Endothelial cell of umbilical vein (primary cell): ENCODE measurements around the gene CNKSR3. TPM values are rescaled to one million over a fixed set of nuclear protein-coding genes. Genes with fewer than 3 reads are reported as not detected.

Experiments used
- BruUV-seq: library from RNA; stranded (reverse); fragments of 400-500 nt; replicated peaks from 2 replicates; lab custom pipeline; 2021; lab: Mats Ljungman, UMichigan
- CTCF ChIA-PET: fragments of 300-600, 350-600 bp; sonication (Branson Sonifier 250); formaldehyde crosslinking; loops from one replicate; lab custom pipeline; 2021; ENCODE audit warnings: antibody characterized with exemption, inconsistent platforms; lab: Charles Lee
- POLR2A ChIA-PET: fragments of 300-600, 350-600 bp; sonication (Branson Sonifier 250); formaldehyde crosslinking; loops from one replicate; lab custom pipeline; 2021; ENCODE audit warnings: antibody characterized with exemption, inconsistent platforms; lab: Charles Lee
- DNase-seq: peaks from one replicate; pipeline ENCODE4 v3.0.0-alpha.2; 2011; ENCODE audit warnings: low read depth, low spot score
- FAIRE-seq: peaks from 2 replicates; lab custom pipeline; 2011; peaks lifted over from hg19 to GRCh38; lab: Jason Lieb, UNC
- H2AFZ ChIP-seq: 2 replicates; pipeline ENCODE4 v1.6.0; 2012; ENCODE audit warnings: low read depth, low read length, control low read depth, inconsistent platforms
- H3K27ac ChIP-seq: 2 replicates; pipeline ENCODE4 v1.5.1; 2011; ENCODE audit warnings: low read depth, mild to moderate bottlenecking, control low read depth, low read length, moderate library complexity; ENCODE audit not compliant: insufficient read depth
- H3K27me3 ChIP-seq, 2 experiments: 2 replicates each; pipeline versions ENCODE4 v1.6.0 to v1.6.1; 2011; ENCODE audit warnings: low read length in 2 of 2, mixed read lengths in 1 of 2; ENCODE audit not compliant: control insufficient read depth in 2 of 2, insufficient read depth in 2 of 2
- H3K36me3 ChIP-seq, 2 experiments: 2 replicates in 1 of 2; 3 replicates in 1 of 2; pipeline ENCODE4 v1.5.1; 2011; ENCODE audit warnings: low read length in 2 of 2, mild to moderate bottlenecking in 1 of 2, moderate library complexity in 1 of 2; ENCODE audit not compliant: control insufficient read depth in 2 of 2, insufficient read depth in 2 of 2; ENCODE audit errors: extremely low read depth in 1 of 2
- H3K4me1 ChIP-seq: 3 replicates; pipeline ENCODE4 v1.5.1; 2011; ENCODE audit warnings: mild to moderate bottlenecking, low read length; ENCODE audit not compliant: control insufficient read depth, insufficient read depth; ENCODE audit errors: extremely low read depth
- H3K4me2 ChIP-seq: 2 replicates; pipeline ENCODE4 v1.6.1; 2011; ENCODE audit warnings: low read length, control low read depth, mixed read lengths; ENCODE audit not compliant: insufficient read depth
- H3K4me3 ChIP-seq, 3 experiments: fragments of 200-600 bp in 1 of 3; sonication (generic), shearing (Covaris generic) in 1 of 3; replicated peaks in 1 of 3; 2 replicates each; pipeline ENCODE4 v1.5.1; 2011 to 2016; ENCODE audit warnings: control low read depth in 3 of 3, low read length in 3 of 3, mild to moderate bottlenecking in 2 of 3, inconsistent platforms in 1 of 3, low read depth in 1 of 3, moderate library complexity in 1 of 3; ENCODE audit not compliant: insufficient read depth in 1 of 3
- H3K79me2 ChIP-seq: 2 replicates; pipeline ENCODE4 v1.6.0; 2012; ENCODE audit warnings: low read length, inconsistent platforms; ENCODE audit not compliant: control insufficient read depth, insufficient read depth
- H3K9ac ChIP-seq: replicated peaks from 2 replicates; pipeline ENCODE3; 2011; ENCODE audit warnings: low read length, control low read depth; ENCODE audit not compliant: insufficient read depth; ENCODE audit errors: extremely low read depth
- H3K9me1 ChIP-seq: replicated peaks from 3 replicates; pipeline ENCODE4 v1.6.0; 2011; ENCODE audit warnings: mild to moderate bottlenecking, low read length; ENCODE audit not compliant: control insufficient read depth, insufficient read depth; ENCODE audit errors: extremely low read depth
- H3K9me3 ChIP-seq: replicated peaks from 2 replicates; pipeline ENCODE4 v1.5.1; 2012; ENCODE audit warnings: low read length, inconsistent platforms; ENCODE audit not compliant: control insufficient read depth, insufficient read depth
- H4K20me1 ChIP-seq: replicated peaks from 2 replicates; pipeline ENCODE3; 2011; ENCODE audit warnings: mild to moderate bottlenecking, low read length; ENCODE audit not compliant: control insufficient read depth, insufficient read depth; ENCODE audit errors: extremely low read depth
- CTCF ChIP-seq, 2 donors: IDR thresholded peaks; 1 replicate in 1 of 2; 2 replicates in 1 of 2; pipeline ENCODE4 v1.5.1; 2011; ENCODE audit warnings: low read length in 2 of 2, mild to moderate bottlenecking in 2 of 2, moderate library complexity in 2 of 2, control low read depth in 1 of 2, inconsistent platforms in 1 of 2, low read depth in 1 of 2; ENCODE audit not compliant: insufficient read depth in 1 of 2; ENCODE audit errors: extremely low read depth in 1 of 2
- EZH2 ChIP-seq: IDR thresholded peaks from 2 replicates; pipeline ENCODE4 v1.6.1; 2012; ENCODE audit warnings: borderline replicate concordance, low read depth, mild to moderate bottlenecking, moderate library complexity, low read length, inconsistent platforms; ENCODE audit not compliant: severe bottlenecking
- FOS ChIP-seq: IDR thresholded peaks from 2 replicates; pipeline ENCODE4 v1.6.1; 2011; ENCODE audit warnings: mild to moderate bottlenecking, low read length, moderate library complexity, borderline replicate concordance; ENCODE audit not compliant: insufficient read depth
- GATA2 ChIP-seq: IDR thresholded peaks from 2 replicates; pipeline ENCODE4 v1.7.0; 2011; ENCODE audit warnings: low read depth, mild to moderate bottlenecking, moderate library complexity, mixed read lengths, low read length; ENCODE audit not compliant: insufficient read length, insufficient read depth
- JUN ChIP-seq: IDR thresholded peaks from 2 replicates; pipeline ENCODE4 v1.6.1; 2011; ENCODE audit warnings: borderline replicate concordance, low read depth; ENCODE audit not compliant: insufficient read length, insufficient read depth
- MYC ChIP-seq: IDR thresholded peaks from one replicate; pipeline ENCODE4 v1.6.1; 2011; ENCODE audit warnings: mild to moderate bottlenecking, low read depth, low read length
- POLR2A ChIP-seq: IDR thresholded peaks from 2 replicates; pipeline ENCODE4 v1.6.1; 2012; ENCODE audit warnings: low read depth, mild to moderate bottlenecking, control low read depth, low read length
- POLR2AphosphoS5 ChIP-seq: IDR thresholded peaks from 2 replicates; pipeline ENCODE4 v1.6.1; 2012; ENCODE audit warnings: low read depth, mild to moderate bottlenecking, control low read depth, low read length, moderate library complexity; ENCODE audit not compliant: insufficient read depth
- dilution Hi-C: fragments of 300-500 bp; cut with MboI; formaldehyde crosslinking; loops from one replicate; pipeline ENCODE4 v1.15.0; 2019; ENCODE audit warnings: low sequenced_read_pairs; ENCODE audit not compliant: extremely low pct_ligation_motif_present
- intact Hi-C: fragments of 100-400 bp; cut with micrococcal nuclease; formaldehyde crosslinking; loops from one replicate; pipeline ENCODE4 v1.10.0; 2022
- polyA plus RNA-seq, 4 experiments: library from polyadenylated mRNA; depleted of rRNA in 3 of 4; stranded (reverse) in 3 of 4; unstranded in 1 of 4; fragments of >200 nt; gene quantifications; 2 replicates each; pipeline versions ENCODE4 v1.2.1 to v1.2.3, GENCODE V29; 2011 to 2012; ENCODE audit warnings: missing spikeins in 1 of 4
- total RNA-seq: library from RNA; stranded (reverse); gene quantifications from 2 replicates; pipeline ENCODE4 v1.2.3, GENCODE V29; 2021
- TF ChIP-seq, protein P1 (sequence below): IDR thresholded peaks from 2 replicates; pipeline ENCODE4 v1.6.1; 2011; ENCODE audit not compliant: insufficient read depth, insufficient read length

The CNKSR3 gene
- total and polyA plus RNA-seq, 2 donors (not counting 3 experiments of a cell fraction or from before 2014, with no cell fraction given), result 2.3 to 15.6 TPM

DNA sequence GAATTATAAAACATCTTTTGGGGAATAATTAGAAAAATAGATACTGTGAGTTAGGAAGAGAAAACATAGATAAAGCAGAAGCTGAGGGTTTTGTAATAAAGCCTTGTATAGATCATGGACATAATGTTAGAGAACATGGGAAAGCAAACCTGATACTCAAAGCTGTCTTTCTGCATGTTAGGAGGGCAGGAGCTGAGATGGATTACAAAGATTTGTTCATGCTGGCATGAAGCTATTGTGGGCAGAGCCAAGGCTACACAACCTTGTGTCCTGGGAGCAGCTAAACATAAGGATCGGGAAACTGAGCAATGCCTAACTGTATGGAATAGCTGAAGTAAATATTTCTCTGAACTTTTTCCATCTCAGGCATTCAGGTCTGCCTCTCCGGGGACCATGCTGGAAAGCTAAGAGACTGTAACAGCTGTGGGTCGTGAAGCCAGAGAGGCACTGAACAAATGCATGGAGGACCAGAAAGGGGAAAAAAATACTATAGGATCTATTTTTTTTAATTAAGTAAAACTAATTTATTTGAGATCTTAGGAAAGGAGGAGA is 28.2 kb upstream of the CNKSR3 start:
- Histone ChIP-seq H3K4me2 (no peak overlapping the region), H3K9ac (no peak overlapping the region), H3K9me1 (no peaks in the 10 kb centered on the region), H3K4me3 (no peak overlapping the region), H3K79me2 (no peaks in the 10 kb centered on the region), H3K27me3 (peaks cover 0 to 2% of the 10 kb centered on the region in 2 experiments), H4K20me1 (no peaks in the 10 kb centered on the region), H2AFZ (no peak overlapping the region), H3K27ac (no peak overlapping the region), H3K9me3 (no peaks in the 10 kb centered on the region), H3K36me3 (no peaks in the 10 kb centered on the region), H3K4me1 (no peaks in the 10 kb centered on the region)
- FAIRE-seq, result no peak
- DNase-seq, result no peak
- CTCF ChIA-PET, result interaction anchor here (1.0 to 1.5 kb wide), 6 partner anchors 9 to 137 kb away, joined by 3 to 6 read pairs (median 3); no protein-coding TSS in a partner anchor
- dilution Hi-C loops, result no loop called here
- POLR2A ChIA-PET, result no interaction called here
- intact Hi-C loops, result no loop called here
- BruUV-seq, result no TSS peak
- TF ChIP-seq JUN (no peak), FOS (no peak), CTCF (IDR thresholded peaks at IDR 0.05; ENCODE audit: extremely low read depth in 1 of 2, insufficient read depth in 1 of 2, low read depth in 1 of 2, low read length in 2 of 2) (no peak), POLR2AphosphoS5 (no peak), POLR2A (no peak), MYC (no peak), GATA2 (no peak), EZH2 (no peak)
- TF ChIP-seq, protein P1, sequence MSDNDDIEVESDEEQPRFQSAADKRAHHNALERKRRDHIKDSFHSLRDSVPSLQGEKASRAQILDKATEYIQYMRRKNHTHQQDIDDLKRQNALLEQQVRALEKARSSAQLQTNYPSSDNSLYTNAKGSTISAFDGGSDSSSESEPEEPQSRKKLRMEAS, result no peak
